ENCODE results near the gene LIFR.

LIFR gene, protein sequence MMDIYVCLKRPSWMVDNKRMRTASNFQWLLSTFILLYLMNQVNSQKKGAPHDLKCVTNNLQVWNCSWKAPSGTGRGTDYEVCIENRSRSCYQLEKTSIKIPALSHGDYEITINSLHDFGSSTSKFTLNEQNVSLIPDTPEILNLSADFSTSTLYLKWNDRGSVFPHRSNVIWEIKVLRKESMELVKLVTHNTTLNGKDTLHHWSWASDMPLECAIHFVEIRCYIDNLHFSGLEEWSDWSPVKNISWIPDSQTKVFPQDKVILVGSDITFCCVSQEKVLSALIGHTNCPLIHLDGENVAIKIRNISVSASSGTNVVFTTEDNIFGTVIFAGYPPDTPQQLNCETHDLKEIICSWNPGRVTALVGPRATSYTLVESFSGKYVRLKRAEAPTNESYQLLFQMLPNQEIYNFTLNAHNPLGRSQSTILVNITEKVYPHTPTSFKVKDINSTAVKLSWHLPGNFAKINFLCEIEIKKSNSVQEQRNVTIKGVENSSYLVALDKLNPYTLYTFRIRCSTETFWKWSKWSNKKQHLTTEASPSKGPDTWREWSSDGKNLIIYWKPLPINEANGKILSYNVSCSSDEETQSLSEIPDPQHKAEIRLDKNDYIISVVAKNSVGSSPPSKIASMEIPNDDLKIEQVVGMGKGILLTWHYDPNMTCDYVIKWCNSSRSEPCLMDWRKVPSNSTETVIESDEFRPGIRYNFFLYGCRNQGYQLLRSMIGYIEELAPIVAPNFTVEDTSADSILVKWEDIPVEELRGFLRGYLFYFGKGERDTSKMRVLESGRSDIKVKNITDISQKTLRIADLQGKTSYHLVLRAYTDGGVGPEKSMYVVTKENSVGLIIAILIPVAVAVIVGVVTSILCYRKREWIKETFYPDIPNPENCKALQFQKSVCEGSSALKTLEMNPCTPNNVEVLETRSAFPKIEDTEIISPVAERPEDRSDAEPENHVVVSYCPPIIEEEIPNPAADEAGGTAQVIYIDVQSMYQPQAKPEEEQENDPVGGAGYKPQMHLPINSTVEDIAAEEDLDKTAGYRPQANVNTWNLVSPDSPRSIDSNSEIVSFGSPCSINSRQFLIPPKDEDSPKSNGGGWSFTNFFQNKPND

DNA sequence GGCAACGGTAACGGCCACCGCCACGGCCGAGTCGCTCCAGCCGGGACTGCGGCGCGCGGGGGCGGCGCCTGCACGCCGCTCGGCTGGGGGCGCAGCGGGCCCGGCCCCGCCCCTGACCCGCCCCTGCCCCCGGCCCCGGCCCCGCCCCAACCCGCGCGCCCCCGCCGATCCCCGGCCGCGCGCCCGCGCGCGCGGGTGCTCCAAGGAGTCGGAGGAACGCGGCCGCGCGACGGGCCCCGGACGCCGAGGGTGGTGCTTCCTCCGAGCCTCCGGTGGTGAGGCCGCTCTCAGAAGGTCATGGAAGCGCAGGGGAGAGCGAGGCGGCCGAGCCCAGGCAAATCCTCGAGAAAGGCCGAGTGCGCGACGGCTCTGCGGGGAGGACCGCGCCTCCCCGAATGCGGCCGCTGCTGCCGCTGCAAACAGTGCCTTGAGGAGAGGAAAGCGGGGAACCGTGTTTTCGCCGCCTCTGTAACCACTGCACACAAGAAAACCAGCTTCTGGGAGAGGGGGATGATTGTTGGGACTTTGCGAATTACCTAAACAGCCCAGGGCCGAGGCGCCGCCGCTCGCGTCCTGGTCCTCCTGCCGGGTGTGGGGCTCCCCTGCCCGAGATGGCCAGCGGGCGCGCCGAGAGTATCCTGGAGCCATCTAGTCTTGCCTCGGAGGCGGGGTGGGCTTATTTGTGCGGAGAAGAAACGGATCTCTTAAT lies at the start of gene LIFR:
TSS of gene LIFR (minus strand) at position 48 of the 709 bp plus-strand sequence. CDS start 25,999 bp downstream, outside the sequence.
- H3K36me3 ChIP-seq (ENCODE audit: insufficient read depth): no peaks in the 10 kb centered on the region
- H3K4me3 ChIP-seq (IDR thresholded peaks at IDR 0.05; ENCODE audit: insufficient read depth, low read depth, low read length): no peak within 1 kb of the TSS
- H3K27ac ChIP-seq: peak within 1 kb of the TSS; percentile 33; the same call in 1 of the 2 replicates
- H3K79me2 ChIP-seq (ENCODE audit: insufficient read depth, low read depth): no peaks in the 10 kb centered on the region
- H3K4me2 ChIP-seq: peak within 1 kb of the TSS; percentile 73
- no peaks in the 10 kb centered on the region for H4K20me1 ChIP-seq (ENCODE audit: insufficient read depth)
- peaks cover 8% of the 10 kb centered on the region; the same call in 1 of the 2 replicates for H3K27me3 ChIP-seq (ENCODE audit: insufficient read depth, low read depth)
- H3K9ac ChIP-seq: peak within 1 kb of the TSS; percentile 63; the same call in 1 of the 2 replicates
- H3K4me1 ChIP-seq (ENCODE audit: low read depth, poor library complexity, severe bottlenecking): peaks cover 10% of the 10 kb centered on the region
- TF ChIP-seq, protein P1, sequence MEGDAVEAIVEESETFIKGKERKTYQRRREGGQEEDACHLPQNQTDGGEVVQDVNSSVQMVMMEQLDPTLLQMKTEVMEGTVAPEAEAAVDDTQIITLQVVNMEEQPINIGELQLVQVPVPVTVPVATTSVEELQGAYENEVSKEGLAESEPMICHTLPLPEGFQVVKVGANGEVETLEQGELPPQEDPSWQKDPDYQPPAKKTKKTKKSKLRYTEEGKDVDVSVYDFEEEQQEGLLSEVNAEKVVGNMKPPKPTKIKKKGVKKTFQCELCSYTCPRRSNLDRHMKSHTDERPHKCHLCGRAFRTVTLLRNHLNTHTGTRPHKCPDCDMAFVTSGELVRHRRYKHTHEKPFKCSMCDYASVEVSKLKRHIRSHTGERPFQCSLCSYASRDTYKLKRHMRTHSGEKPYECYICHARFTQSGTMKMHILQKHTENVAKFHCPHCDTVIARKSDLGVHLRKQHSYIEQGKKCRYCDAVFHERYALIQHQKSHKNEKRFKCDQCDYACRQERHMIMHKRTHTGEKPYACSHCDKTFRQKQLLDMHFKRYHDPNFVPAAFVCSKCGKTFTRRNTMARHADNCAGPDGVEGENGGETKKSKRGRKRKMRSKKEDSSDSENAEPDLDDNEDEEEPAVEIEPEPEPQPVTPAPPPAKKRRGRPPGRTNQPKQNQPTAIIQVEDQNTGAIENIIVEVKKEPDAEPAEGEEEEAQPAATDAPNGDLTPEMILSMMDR (conservative IDR thresholded peaks at IDR 0.05; ENCODE audit: low read depth, low read length): no peak
- H2AFZ ChIP-seq (ENCODE audit: low read depth): peak within 1 kb of the TSS; percentile 93

DNA sequence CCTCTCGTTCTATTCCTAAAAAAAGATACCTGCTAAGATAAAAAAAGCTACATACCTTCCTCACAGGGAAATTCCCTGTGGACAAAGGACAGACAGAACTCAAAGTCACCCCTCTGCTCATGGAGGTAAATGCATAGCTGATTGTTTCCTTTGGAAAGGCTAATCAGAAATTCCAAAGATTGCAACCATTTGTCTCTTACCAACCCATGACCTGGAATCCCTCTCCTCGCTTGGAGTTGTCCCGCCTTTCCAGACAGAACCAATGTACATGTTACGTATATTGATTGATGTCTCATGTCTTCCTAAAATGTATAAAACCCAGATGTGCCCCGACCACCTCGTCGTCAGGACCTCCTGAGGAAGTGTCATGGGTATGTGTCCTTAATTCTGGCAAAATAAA lies 49.2 kb upstream of the LIFR start:
- H4K20me1 ChIP-seq (ENCODE audit: insufficient read depth): no peaks in the 10 kb centered on the region
- no peaks in the 10 kb centered on the region for H3K27me3 ChIP-seq (ENCODE audit: insufficient read depth, low read depth)
- H3K4me3 ChIP-seq (IDR thresholded peaks at IDR 0.05; ENCODE audit: insufficient read depth, low read depth, low read length): no peak overlapping the region
- no peaks in the 10 kb centered on the region for H3K4me1 ChIP-seq (ENCODE audit: low read depth, poor library complexity, severe bottlenecking)
- TF ChIP-seq, protein P1 (conservative IDR thresholded peaks at IDR 0.05; ENCODE audit: low read depth, low read length): no peak
- H3K27ac ChIP-seq: no peak overlapping the region
- no peak overlapping the region for H3K4me2 ChIP-seq
- H3K79me2 ChIP-seq (ENCODE audit: insufficient read depth, low read depth): no peaks in the 10 kb centered on the region
- H3K36me3 ChIP-seq (ENCODE audit: insufficient read depth): no peaks in the 10 kb centered on the region
- H2AFZ ChIP-seq (ENCODE audit: low read depth): no peak overlapping the region
- H3K9ac ChIP-seq: no peak overlapping the region

DNA sequence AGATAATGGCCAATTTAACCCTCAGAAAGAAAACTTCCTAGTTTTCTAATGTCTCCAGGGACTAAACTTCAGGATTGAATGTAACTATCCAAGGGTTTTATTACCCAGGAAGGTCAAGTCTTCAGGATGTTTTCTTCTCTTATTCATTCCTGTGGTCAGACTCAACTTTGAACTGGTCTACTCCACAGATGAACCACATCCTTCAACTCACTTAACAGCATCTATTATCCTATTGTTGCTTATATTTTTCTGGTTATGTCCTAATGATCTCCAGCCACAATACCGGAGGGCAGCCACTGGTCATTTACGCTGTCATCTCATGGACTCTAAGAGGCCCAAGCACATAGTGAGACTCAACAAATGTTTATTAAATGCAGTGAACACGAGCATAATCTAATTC lies 47.2 kb upstream of the LIFR start:
- no peak overlapping the region for H2AFZ ChIP-seq (ENCODE audit: low read depth)
- no peaks in the 10 kb centered on the region for H3K4me1 ChIP-seq (ENCODE audit: low read depth, poor library complexity, severe bottlenecking)
- no peak overlapping the region for H3K9ac ChIP-seq
- no peak overlapping the region for H3K27ac ChIP-seq
- H3K27me3 ChIP-seq (ENCODE audit: insufficient read depth, low read depth): no peaks in the 10 kb centered on the region
- H3K4me2 ChIP-seq: no peak overlapping the region
- H3K79me2 ChIP-seq (ENCODE audit: insufficient read depth, low read depth): no peaks in the 10 kb centered on the region
- no peaks in the 10 kb centered on the region for H4K20me1 ChIP-seq (ENCODE audit: insufficient read depth)
- TF ChIP-seq, protein P1 (conservative IDR thresholded peaks at IDR 0.05; ENCODE audit: low read depth, low read length): no peak
- H3K4me3 ChIP-seq (IDR thresholded peaks at IDR 0.05; ENCODE audit: insufficient read depth, low read depth, low read length): no peak overlapping the region
- no peaks in the 10 kb centered on the region for H3K36me3 ChIP-seq (ENCODE audit: insufficient read depth)

DNA sequence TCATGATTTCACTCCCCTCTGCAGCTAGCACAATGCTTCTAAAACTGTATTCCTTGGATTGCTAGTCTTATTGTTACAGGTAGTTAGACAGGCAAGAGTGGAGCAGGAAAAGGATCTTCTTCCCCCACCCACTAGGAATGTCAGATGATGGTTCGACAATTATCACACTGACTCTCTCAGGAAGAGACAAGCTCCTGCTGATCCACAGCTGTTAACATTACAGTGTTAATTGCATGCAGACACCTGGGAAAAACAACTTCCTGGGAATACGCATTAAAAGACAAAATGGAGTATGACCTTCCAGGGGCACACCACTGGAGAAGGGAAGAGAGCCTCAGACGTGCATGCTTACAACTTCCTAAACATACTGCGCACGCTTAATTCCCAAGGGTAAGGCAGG lies 46.2 kb upstream of the LIFR start:
- no peaks in the 10 kb centered on the region for H3K4me1 ChIP-seq (ENCODE audit: low read depth, poor library complexity, severe bottlenecking)
- H3K27me3 ChIP-seq (ENCODE audit: insufficient read depth, low read depth): no peaks in the 10 kb centered on the region
- no peaks in the 10 kb centered on the region for H3K79me2 ChIP-seq (ENCODE audit: insufficient read depth, low read depth)
- TF ChIP-seq, protein P1 (conservative IDR thresholded peaks at IDR 0.05; ENCODE audit: low read depth, low read length): no peak
- no peak overlapping the region for H3K4me2 ChIP-seq
- H3K36me3 ChIP-seq (ENCODE audit: insufficient read depth): no peaks in the 10 kb centered on the region
- no peak overlapping the region for H3K9ac ChIP-seq
- no peak overlapping the region for H2AFZ ChIP-seq (ENCODE audit: low read depth)
- H3K4me3 ChIP-seq (IDR thresholded peaks at IDR 0.05; ENCODE audit: insufficient read depth, low read depth, low read length): no peak overlapping the region
- no peak overlapping the region for H3K27ac ChIP-seq
- H4K20me1 ChIP-seq (ENCODE audit: insufficient read depth): no peaks in the 10 kb centered on the region

Data from KMS-11 (cell line).